Body of pancreas (tissue), 4 donors: ENCODE results near the gene IGSF21.

ENCODE experiments used
- CTCF ChIP-seq, 7 experiments: fragments of 450-650 bp in 4 of 7; fragments of 200-600 bp in 3 of 7; sonication (generic) in 3 of 7; IDR thresholded peaks; one replicate each; pipeline ENCODE4 v1.5.1; 2016 to 2019; ENCODE audit warnings: antibody characterized with exemption in 7 of 7
- POLR2A ChIP-seq, 3 donors: fragments of 450-650 bp; IDR thresholded peaks; one replicate each; pipeline ENCODE4 v1.6.1; 2016; ENCODE audit warnings: antibody characterized with exemption in 3 of 3, mild to moderate bottlenecking in 2 of 3

GRCh38 chr1:18166341-18166740 is 58.7 kb downstream of the IGSF21 start:
- no peak for TF ChIP-seq CTCF (IDR thresholded peaks at IDR 0.05)
- TF ChIP-seq POLR2A (IDR thresholded peaks at IDR 0.05): no peak
